NCI-H2081 treated with DMSO at 0.1 percent for 48 hours (cell line): ENCODE data around the gene AHSG.

Experiments
- DNase-seq: peaks from one replicate; lab custom pipeline; 2025; lab: John Stamatoyannopoulos, UW

AHSG gene

DNA sequence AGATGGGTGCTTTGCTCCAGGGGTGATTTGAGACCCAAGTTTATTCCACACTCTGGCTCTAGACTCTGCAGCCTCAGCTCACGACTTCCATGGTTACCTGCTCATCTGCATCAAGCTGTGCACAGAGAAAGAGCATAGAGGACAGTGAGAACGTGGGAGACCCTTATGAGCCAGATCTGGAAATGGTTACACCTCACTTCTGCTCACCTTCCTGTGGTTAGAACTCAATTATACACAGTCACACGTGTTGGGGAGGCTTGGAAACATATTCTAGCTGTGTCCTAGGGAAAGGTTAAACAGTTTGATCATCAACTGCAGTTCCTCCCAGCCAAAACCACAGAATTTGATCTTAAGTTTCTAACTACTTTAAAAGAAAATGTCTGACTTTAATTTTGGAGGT, 29.2 kb downstream of the AHSG start:
- no peak for DNase-seq

DNA sequence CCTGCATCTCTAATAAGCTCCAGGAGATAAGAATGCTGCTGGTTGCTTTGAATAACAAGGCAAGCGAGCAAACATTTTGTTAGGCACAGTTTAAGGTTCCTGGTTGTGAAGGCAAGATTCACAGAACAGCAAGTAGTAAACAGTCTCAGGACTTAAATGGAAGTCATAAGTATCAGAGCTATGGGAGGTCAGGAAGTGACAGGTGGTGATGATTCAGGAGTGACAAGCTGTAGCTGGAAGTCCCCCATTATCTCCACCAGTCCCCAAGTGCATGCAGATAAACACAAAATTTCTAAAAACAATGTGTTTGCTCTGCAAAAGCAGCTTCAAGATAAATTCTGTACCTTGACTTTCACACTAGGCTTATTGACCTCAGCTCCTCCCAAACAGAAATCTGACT, 30.6 kb downstream of the AHSG start:
- no peak for DNase-seq

DNA sequence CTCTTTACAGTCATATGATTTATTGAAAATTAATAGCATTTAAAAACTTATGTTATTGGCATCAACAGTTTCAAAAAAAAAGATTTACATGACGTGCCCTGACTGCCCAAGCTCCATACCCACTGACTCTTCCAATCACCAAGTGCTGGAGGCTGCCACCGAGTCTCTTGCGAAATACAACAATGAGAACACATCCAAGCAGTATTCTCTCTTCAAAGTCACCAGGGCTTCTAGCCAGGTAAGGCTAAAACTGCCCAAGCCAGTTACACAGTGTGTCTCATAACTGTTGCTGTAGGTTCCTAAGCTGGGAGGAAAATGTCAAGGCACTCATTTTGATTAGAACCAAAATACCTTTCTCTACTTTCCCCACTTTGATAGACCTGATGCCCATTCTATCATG, 31.8 kb downstream of the AHSG start:
- DNase-seq = no peak

DNA sequence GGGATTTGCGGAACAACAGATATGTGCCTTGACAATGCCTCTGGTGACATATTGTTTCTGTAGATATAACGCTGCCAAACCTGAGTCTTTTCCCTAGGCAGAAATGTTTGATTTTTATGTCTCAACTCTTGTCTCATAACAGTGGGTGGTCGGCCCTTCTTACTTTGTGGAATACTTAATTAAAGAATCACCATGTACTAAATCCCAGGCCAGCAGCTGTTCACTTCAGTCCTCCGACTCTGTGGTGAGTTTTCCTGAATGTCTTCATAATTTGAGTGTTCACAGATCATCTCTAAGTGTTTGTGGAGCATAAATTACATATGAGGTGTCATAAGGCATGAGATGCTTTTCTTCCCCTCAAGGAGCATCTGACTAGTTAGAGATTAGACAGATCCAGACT, 33.2 kb downstream of the AHSG start:
- DNase-seq = no peak

DNA sequence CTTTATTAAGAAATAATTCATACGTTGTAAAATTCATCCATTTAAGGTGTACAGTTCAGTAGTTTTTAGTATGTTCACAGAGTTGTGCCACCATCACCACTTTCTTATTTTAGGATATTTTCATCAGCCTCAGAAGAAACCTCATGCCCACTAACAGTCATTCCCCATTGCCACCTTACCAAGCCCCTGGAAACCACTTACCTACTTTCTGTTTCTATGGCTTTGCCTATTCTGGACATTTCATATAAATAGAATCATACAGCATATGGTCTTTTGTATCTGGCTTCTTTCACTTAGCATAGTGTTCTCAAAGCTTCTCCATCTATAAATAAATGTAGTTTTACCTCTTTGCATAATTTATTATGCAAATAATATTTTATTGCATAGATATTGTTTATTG, 34.0 kb downstream of the AHSG start:
- DNase-seq = no peak

DNA sequence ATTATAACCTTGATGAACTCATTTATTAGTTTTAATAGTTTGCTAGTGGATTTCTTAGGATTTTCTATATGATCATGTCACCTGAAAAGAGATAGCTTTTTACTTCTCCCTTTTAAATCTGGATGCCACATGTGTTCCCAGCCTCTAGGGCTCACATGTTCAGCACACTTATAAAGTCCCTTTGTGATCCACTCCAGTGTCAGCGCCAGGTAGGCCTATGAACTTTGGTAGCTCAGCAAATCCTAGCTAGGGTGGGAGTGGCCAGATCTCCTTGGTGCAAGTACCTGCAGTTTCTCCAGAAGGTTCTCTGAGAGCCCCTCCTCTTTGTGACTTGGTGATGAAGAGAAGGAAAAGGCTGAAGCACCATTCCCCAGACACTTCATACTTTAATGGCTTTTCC, 36.0 kb downstream of the AHSG start:
- DNase-seq = no peak

DNA sequence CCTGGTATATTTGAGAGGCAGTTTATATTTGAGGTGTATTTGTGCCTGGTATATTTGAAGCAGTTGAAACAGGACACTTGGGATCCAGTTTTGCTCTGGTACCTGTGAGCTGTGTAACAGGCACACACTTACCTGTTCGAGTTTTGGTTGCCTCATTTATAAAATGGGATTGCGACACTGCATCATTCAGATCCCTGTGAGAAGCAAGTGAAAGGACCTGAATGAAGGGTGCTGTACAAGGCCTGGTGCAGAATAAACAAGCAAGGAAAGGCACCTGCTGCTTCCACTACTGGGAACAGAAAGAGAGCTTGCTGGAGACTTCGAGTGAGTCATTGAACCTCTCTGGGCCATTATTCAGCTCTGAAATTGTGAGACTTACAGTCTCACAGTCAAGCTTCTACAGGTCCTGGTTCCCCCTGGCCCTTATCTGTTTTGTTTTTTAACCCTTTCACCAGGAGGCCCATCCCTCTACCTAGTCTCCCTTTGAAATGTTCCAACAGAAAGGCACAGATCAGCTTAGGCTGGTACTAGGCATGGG, 38.9 kb downstream of the AHSG start:
- no peak for DNase-seq

DNA sequence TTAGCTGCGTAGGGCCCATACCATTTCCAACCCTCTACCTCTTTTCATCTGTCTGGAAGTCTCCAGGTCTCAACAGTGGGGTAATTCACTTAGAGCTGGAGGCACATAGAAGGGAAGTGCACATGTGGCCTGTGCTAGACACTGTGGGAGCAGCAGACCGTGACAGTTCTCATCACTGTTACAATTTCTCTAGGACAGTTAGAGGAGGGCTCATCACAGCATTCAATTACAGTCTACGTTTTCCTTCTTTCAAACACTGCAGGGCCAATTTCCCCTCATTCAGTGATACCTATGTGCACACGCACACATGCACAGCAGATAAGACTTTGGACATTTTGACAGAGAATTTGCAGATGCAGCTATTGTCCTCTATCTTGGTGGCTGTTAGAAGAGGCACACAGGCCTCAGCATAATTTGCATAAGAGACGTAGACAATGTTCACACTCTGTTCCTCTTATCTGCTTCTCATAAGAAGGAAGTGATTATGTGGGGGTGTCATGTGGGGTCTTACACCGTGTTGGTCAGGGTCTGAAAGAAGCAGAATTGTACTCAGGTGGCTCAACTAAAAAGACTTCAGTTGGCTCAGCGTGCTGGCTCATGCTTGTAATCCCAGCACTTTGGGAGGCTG, 40.3 kb downstream of the AHSG start:
- DNase-seq = no peak

DNA sequence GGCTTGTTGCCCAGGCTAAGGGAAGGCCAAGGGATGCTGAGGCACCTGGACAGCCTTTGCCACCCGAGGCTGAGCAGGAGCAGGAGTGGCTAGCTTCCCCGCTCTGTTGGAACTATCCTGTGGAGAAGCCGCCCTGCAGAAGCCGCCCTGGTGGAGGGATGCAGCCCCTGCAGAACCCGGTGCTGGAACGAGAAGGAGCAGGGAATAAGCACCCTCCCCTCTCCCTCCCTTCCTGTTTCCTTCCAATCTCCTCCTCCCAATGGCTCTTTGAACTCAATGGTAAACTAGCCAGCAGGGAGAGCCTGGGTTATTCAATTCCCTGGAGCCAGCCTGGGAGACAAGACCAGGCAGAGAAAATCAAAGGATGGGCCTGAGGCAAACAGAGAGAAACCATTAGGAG, 41.1 kb downstream of the AHSG start:
- DNase-seq = no peak

DNA sequence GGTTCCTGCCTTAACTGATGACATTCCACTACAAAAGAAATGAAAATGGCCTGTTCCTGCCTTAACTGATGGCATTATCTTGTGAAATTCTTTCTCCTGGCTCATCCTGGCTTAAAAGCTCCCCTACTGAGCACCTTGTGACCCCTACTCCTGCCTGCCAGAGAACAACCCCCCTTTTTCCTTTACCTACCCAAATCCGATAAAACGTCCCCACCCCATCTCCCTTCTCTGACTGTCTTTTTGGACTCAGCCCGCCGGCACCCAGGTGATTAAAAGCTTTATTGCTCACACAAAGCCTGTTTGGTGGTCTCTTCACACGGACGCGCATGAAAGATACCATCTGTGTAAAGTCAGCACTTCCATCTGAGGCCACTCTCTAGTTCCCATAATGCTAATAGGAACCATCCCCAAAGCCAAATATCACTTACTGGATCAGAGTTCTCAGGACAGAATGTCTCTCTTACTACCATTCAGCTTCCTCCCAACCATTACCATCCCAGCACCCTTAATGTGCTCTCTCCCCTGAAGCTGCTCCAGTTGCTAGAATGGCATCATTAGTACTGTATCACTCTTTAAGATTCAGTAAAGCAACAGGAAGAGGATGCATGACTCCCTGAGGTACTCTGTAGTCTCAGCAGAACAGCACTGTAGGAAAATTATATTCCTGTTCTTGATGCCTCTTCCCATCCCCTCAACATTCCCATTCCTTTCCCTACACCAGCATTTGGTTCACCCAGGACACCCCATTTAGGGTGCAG, 50.7 kb downstream of the AHSG start:
- DNase-seq = no peak

DNA sequence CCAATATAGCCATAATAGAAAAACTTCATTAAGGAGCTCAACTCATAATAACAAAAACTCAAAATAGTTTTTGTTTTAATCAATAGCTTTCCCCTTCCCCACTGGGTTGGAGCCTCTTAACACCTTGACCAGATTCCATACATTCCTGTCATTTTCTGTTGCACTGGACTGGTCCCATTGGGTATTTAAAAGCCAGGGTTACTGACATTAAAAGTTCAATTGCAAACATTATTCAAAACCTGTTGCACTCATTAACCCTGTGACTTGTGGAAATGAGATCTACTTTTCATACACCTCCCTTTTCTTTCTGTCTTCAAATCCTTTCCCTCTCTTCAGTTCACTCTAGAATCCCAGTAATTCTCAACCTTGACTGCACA, 51.2 kb downstream of the AHSG start:
- DNase-seq = no peak

DNA sequence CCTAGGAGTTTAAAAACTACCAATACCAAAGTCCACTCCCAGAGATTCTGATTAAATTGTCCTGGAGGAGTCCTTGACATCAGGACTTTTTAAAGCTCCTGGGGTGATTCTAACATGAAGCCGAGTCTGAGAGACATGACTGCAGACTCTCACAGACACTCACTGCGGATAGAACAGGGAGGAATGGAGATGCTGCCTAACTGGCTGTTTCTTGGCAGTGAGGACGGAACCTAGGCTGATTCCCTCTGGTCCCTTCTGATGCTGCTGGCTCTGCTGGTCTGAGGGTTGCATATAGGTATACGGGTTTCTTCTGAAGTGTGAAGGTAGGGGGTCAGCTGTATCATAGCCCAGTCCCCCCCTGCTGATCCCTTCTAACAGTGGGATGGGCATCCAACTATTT, 51.6 kb downstream of the AHSG start:
- DNase-seq = no peak

DNA sequence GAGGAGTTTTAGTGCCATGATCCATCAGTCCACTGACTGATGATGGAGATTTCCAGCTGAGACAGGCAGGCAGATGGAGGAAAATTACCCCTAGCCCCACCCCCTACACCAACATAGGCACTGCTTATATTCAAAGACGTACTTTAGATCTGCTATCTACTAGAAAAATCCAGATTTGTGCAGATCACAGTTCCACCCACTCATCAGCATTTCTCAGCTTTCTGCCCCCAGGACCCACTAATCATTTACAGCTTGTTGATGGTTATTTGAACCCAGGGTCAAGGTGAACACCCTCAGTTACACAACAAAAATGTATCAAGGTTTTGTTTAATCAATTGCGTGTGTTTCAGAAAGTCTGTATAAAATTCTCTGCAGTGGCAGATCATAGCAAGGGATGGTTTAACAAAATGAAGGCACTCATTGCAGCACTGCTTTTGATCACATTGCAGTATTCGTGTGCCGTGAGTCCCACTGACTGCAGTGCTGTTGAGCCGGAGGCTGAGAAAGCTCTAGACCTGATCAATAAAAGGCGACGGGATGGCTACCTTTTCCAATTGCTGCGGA, 52.8 kb downstream of the AHSG start, which contains the start of gene HRG:
HRG (plus strand) TSS at position 390 of the 564 bp plus-strand sequence; CDS start at position 408, 18 bp downstream.
- DNase-seq = no peak

DNA sequence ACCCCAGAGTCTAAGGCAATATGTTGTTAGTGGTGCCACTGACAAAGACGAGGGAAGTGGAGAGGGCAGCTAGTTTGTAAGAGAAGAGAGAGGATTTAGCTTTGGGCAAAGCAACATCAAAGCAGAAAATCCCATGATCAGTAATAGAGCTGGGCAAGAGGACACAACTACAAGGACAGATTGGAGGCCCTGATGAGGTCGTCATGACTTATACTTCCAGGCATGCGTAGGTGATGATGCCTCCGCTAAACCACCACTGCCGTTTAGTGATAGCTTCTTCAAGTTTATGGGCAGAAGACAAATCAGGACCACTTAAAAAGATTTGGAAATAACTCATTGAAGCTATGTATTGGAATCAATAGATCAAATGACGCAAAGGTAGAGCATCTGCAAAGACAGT, 55.6 kb downstream of the AHSG start:
- DNase-seq = no peak

DNA sequence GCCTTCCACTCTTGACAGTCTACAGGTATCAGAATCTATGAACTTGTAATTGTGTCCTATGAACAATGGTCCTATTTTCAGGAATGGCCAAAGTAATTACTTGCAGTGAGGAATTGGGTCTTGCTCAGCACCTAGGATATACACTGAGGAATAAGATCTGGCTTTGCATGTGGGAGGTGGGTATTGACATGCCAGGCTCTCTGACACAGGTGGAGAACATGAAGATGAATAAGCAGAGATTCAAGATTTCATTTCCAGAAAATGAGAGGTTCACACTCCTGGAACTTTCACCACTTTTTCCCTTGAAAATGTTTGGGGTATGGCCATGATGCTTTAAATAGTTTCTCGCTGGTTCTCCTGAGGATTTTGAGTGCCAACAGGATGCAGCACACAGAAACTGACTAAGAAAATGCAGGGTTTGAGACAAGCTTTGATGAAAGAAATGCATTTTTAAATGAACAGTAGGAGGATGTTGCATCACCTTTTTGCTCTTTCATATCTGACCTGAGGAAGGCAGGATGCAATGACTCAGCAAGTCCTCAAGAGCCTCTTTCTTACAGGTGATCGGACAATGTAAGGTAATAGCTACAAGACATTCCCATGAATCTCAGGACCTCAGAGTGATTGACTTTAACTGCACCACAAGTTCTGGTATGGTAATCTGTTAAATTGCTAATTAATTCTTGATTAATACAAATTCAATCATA, 56.7 kb downstream of the AHSG start:
- DNase-seq = no peak

DNA sequence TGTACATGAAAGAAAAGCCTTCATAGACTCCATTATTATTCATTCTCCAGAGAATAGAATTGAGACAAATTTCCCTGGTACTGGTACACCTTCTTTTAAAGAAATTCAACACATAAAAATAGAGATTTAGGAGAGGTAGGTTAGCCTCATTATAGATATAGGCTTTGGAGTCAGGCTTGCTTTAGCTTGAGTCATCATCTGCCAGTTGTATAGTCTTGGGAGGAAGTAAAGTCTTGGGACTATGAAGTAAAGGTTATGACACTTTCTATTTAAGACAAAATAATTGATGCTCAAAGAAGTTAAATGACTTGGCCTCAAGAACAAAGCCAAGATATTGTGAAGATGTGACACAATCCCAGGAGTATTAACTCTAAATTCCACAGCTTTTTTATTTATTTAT, 57.3 kb downstream of the AHSG start:
- DNase-seq = no peak
